Mammary epithelial cell (primary cell): ENCODE measurements around the gene RPL41.

Source experiments
- CTCF ChIP-seq, 2 donors: IDR thresholded peaks in 1 of 2; conservative IDR thresholded peaks in 1 of 2; 2 replicates each; pipeline ENCODE4 v1.5.1; 2011 to 2012; ENCODE audit warnings: inconsistent platforms in 2 of 2, low read length in 2 of 2, mild to moderate bottlenecking in 2 of 2, control low read depth in 1 of 2, low read depth in 1 of 2; ENCODE audit not compliant: insufficient read depth in 1 of 2; ENCODE audit errors: extremely low read depth in 1 of 2
- EZH2 ChIP-seq: IDR thresholded peaks from 2 replicates; pipeline ENCODE4 v1.6.1; 2012; ENCODE audit warnings: low read length, inconsistent platforms, borderline replicate concordance

GRCh38 chr12:56158029-56158925, 41.8 kb downstream of the RPL41 start, which contains the start of gene MYL6:
- TF ChIP-seq CTCF (conservative IDR thresholded peaks at IDR 0.05 in 1 of 2, IDR thresholded peaks at IDR 0.05 in 1 of 2; ENCODE audit: extremely low read depth in 1 of 2, insufficient read depth in 1 of 2, low read depth in 1 of 2, low read length in 2 of 2) (no peak), EZH2 (no peak)
